Breast epithelium (tissue), 4 donors: ENCODE measurements around the gene SDCBP2. TPM values are rescaled to one million over a fixed set of nuclear protein-coding genes. Genes with fewer than 3 reads are reported as not detected.

Source experiments
- DNase-seq, 2 donors: peaks; one replicate each; pipeline ENCODE4 v3.0.0-alpha.2; 2019; ENCODE audit warnings: low spot score in 2 of 2
- H3K27ac ChIP-seq, 2 donors: fragments of 200-600 bp; sonication (generic) in 1 of 2; one replicate each; pipeline ENCODE4 v1.5.1; 2016 to 2019; ENCODE audit warnings: mild to moderate bottlenecking in 1 of 2
- H3K27me3 ChIP-seq, 2 donors: fragments of 200-600 bp; sonication (generic) in 1 of 2; one replicate each; pipeline versions ENCODE4 v1.5.1 to v1.6.0; 2017 to 2019; ENCODE audit warnings: control low read depth in 1 of 2, mild to moderate bottlenecking in 1 of 2
- H3K36me3 ChIP-seq: fragments of 200-600 bp; one replicate; pipeline ENCODE4 v1.5.1; 2019
- H3K4me1 ChIP-seq, 2 donors: fragments of 200-600 bp; sonication (generic); one replicate each; pipeline ENCODE4 v1.5.1; 2016 to 2019; ENCODE audit warnings: control low read depth in 1 of 2
- H3K4me3 ChIP-seq, 3 donors: fragments of 200-600 bp; sonication (generic); 1 replicate in 2 of 3; 2 replicates in 1 of 3; pipeline ENCODE4 v1.5.1; 2016 to 2019; ENCODE audit warnings: mild to moderate bottlenecking in 3 of 3, moderate library complexity in 2 of 3
- H3K9me3 ChIP-seq, 2 donors: fragments of 200-600 bp; sonication (generic) in 1 of 2; one replicate each; pipeline ENCODE4 v1.5.1; 2016 to 2019; ENCODE audit warnings: control low read depth in 1 of 2
- POLR2A ChIP-seq: fragments of 450-650 bp; IDR thresholded peaks from one replicate; pipeline ENCODE4 v1.6.1; 2016; ENCODE audit warnings: antibody characterized with exemption, mild to moderate bottlenecking, moderate library complexity
- POLR2AphosphoS5 ChIP-seq, 3 donors: sonication (generic); formaldehyde crosslinking; IDR thresholded peaks; one replicate each; pipeline ENCODE4 v1.6.1; 2017; ENCODE audit warnings: antibody characterized with exemption in 3 of 3
- intact Hi-C: fragments of 100-400 bp; cut with DNase I; formaldehyde crosslinking; loops from one replicate; pipeline ENCODE4 v1.15.1; 2023; ENCODE audit warnings: low total_unique reads
- total RNA-seq, 3 donors: library from RNA; depleted of rRNA; stranded (reverse); fragments of >200 nt; gene quantifications; one replicate each; pipeline ENCODE4 v1.1.0, GENCODE V29; 2016
- TF ChIP-seq, protein P1 (sequence below), 3 donors: fragments of 450-650 bp; IDR thresholded peaks; one replicate each; pipeline ENCODE4 v1.5.1; 2016 to 2017; ENCODE audit warnings: antibody characterized with exemption in 3 of 3, mild to moderate bottlenecking in 3 of 3, moderate library complexity in 3 of 3

SDCBP2 gene
- total RNA-seq, 3 donors from 2014 or later = 5.0 to 10.8 (median 9.8) TPM

DNA sequence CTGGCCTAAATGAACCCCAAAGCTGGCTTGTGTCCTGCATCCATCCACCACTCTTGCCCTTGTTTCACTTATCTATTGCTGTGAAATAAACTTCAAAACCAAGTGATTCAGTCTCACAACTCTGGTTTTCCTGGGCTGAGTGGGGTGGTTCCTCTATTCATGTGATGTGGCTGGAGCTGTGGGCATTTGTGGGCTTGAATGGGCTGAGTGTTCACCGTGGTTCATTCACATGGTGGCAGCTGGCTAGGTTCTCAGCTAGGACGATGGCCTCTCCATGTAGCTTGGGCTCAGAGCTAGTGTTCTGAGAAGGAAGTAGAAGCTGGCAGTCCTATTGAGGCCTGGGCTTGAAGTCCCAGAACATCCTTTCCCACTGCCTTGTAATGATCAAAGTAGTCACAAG, 33.5 kb upstream of the SDCBP2 start:
- H3K36me3 ChIP-seq = no peaks in the 10 kb centered on the region
- intact Hi-C loops = no loop called here

DNA sequence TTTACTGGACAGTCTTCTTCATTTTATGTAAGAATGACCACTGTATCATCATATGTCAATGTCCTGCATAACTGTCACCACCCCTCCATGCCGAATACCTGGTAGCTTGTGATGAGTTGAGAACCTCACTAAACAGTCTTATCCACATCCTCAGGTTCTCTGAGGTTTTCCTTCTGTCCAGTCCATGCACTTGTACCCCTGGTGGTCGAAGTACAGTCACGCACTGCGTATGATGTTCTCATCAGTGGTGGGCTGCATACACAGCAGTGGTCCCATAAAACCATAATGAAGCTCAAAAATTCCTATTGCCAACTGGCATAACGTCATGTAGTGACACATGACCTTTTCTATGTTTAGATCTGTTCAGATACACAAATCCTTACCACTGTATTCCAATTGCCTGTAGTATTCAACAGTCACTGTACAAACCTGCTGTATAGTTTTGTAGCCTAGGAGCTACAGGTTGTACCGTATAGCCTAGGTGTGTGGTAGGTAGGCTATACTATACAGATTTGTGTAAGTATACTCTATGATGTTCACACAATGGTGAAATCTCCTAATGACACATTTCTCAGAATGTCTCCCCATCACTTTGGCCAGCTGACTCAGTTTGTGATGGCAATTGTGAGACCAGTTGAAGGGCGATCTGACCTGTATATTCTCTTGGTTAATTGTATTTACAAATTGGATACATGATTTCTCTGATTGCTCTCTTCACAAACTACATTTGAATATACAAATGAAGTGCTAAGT, 31.3 kb upstream of the SDCBP2 start:
- H3K27me3 ChIP-seq = no peaks in the 10 kb centered on the region
- DNase-seq = no peak
- no peak overlapping the region for H3K27ac ChIP-seq
- H3K9me3 ChIP-seq = no peaks in the 10 kb centered on the region
- intact Hi-C loops = no loop called here
- H3K4me1 ChIP-seq = no peaks in the 10 kb centered on the region
- H3K4me3 ChIP-seq = no peak overlapping the region
- TF ChIP-seq, protein P1, sequence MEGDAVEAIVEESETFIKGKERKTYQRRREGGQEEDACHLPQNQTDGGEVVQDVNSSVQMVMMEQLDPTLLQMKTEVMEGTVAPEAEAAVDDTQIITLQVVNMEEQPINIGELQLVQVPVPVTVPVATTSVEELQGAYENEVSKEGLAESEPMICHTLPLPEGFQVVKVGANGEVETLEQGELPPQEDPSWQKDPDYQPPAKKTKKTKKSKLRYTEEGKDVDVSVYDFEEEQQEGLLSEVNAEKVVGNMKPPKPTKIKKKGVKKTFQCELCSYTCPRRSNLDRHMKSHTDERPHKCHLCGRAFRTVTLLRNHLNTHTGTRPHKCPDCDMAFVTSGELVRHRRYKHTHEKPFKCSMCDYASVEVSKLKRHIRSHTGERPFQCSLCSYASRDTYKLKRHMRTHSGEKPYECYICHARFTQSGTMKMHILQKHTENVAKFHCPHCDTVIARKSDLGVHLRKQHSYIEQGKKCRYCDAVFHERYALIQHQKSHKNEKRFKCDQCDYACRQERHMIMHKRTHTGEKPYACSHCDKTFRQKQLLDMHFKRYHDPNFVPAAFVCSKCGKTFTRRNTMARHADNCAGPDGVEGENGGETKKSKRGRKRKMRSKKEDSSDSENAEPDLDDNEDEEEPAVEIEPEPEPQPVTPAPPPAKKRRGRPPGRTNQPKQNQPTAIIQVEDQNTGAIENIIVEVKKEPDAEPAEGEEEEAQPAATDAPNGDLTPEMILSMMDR (IDR thresholded peaks at IDR 0.05) = no peak
- no peak for TF ChIP-seq POLR2AphosphoS5 (IDR thresholded peaks at IDR 0.05)
- H3K36me3 ChIP-seq = no peaks in the 10 kb centered on the region

More for the DNA sequence above, 33.5 kb upstream of the SDCBP2 start:
- Histone ChIP-seq H3K4me1 (no peaks in the 10 kb centered on the region), H3K4me3 (no peak overlapping the region), H3K27me3 (no peaks in the 10 kb centered on the region), H3K27ac (no peak overlapping the region), H3K9me3 (no peaks in the 10 kb centered on the region)
- no peak for DNase-seq
- no peak for TF ChIP-seq POLR2AphosphoS5 (IDR thresholded peaks at IDR 0.05)
- TF ChIP-seq POLR2A = no peak
- TF ChIP-seq, protein P1 (IDR thresholded peaks at IDR 0.05) = no peak

DNA sequence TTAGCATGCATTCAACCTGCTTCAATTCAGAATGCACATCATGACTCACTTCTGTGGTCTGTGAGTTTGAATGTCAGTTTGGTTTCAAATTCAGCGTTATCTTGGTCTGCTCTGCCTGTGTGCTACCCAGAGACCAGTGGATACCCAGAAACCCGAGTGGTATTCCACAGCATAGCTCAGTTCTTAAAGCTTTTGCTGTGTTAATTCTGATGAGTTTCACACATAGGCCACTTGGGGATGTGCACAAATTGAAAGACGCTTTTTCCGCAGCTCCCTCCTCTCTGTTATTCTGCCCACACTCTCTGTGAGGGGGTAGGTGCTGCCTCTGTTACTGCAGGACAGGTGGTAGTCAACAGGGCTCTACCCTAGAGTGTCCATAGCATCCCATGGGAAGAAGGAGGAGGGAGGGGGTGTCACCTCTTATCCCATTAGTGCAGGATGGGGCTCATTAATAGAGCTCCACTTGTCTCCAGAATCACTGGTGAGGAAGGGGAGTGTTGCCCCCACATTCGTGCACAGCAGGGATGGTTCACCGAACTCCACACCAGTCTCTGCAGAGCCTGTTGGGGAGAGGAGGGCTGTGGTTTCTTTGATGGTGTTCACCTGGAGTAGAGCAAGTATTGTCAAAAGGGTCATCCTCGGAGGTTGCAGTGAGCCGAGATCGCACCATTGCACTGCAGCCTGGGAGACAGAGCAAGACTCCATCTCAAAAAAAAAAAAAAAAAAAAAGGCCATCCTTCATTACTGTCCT, 29.2 kb upstream of the SDCBP2 start:
- H3K4me3 ChIP-seq = no peak overlapping the region
- H3K9me3 ChIP-seq = no peaks in the 10 kb centered on the region
- no peaks in the 10 kb centered on the region for H3K36me3 ChIP-seq
- no peaks in the 10 kb centered on the region for H3K4me1 ChIP-seq
- DNase-seq = no peak
- TF ChIP-seq, protein P1 (IDR thresholded peaks at IDR 0.05) = no peak
- TF ChIP-seq POLR2A = no peak
- no peak for TF ChIP-seq POLR2AphosphoS5 (IDR thresholded peaks at IDR 0.05)
- H3K27me3 ChIP-seq = no peaks in the 10 kb centered on the region
- no peak overlapping the region for H3K27ac ChIP-seq
- intact Hi-C loops = no loop called here

DNA sequence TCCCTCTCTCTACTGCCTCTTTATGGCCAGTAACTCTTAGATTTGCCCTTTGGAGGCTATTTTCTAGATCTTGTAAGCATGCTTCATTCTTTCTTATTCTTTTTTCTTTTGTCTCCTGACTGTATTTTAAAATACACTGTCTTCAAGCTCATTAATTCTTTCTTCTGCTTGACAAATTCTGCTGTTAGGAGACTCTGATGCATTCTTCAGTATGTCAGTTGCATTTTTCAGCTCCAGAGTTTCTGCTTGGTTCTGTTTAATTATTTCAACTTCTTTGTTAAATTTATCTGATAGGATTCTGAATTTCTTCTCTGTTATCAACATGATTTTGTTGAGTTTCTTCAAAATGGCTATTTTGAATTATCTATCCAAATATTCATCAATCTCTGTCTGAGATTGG, 25.0 kb upstream of the SDCBP2 start:
- H3K36me3 ChIP-seq = no peaks in the 10 kb centered on the region
- no peak overlapping the region for H3K27ac ChIP-seq
- intact Hi-C loops = no loop called here
- H3K4me1 ChIP-seq = no peaks in the 10 kb centered on the region
- H3K9me3 ChIP-seq = peaks cover 0 to 6% of the 10 kb centered on the region in 2 donors
- TF ChIP-seq POLR2A = no peak
- TF ChIP-seq, protein P1 (IDR thresholded peaks at IDR 0.05) = no peak
- TF ChIP-seq POLR2AphosphoS5 (IDR thresholded peaks at IDR 0.05) = no peak
- DNase-seq = no peak
- no peaks in the 10 kb centered on the region for H3K27me3 ChIP-seq
- H3K4me3 ChIP-seq = no peak overlapping the region

DNA sequence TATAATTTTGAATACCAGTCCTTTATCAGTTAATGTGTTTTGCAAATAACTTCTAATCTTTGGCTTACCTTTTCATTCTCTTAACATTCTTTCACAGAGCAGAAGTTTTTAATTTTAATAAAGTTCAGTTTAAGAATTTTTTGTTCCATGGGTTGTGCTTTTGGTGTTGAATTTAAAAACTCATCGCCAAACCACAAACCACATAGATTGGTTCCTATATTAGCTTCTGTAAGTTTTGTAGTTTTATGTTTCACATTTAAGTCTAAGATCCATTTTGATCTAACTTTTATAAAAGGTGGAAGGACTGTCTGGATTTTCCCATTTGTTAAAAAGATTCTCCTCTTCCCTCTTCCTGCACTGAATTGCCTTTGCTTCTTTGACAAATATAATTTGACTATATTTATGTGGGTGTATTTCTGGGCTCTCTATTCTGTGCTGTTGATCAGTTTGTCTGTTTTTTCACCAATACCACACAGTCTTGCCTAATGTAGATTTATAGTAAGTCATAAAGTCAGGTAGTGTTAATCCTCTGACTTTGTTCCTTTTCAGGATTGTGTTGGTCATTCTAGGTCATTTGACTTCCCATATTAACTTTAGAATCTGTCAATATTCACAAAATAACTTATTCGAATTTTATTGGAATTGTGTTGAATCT, 17.5 kb upstream of the SDCBP2 start:
- H3K9me3 ChIP-seq = peaks cover 0 to 24% of the 10 kb centered on the region in 2 donors
- no peaks in the 10 kb centered on the region for H3K36me3 ChIP-seq
- no peaks in the 10 kb centered on the region for H3K4me1 ChIP-seq
- intact Hi-C loops = no loop called here
- H3K27me3 ChIP-seq = no peaks in the 10 kb centered on the region
- DNase-seq = no peak
- H3K27ac ChIP-seq = no peak overlapping the region
- H3K4me3 ChIP-seq = no peak overlapping the region
- no peak for TF ChIP-seq POLR2AphosphoS5 (IDR thresholded peaks at IDR 0.05)
- TF ChIP-seq, protein P1 (IDR thresholded peaks at IDR 0.05) = no peak
- no peak for TF ChIP-seq POLR2A
